ENCODE results near the gene NOTUM. TPM values are rescaled to one million over a fixed set of nuclear protein-coding genes. Genes with fewer than 3 reads are reported as not detected.

Gene NOTUM
- 1 to 10 TPM in 10 of 12 donors, not detected in 2; 1.9 to 7.7 (median 3.5) TPM for polyA plus RNA-seq (ENCODE audit: insufficient read length in 12 of 12)
- long read RNA-seq, donor 1 = 0 reads
- long read RNA-seq, donor 2 = 0 reads
- long read RNA-seq, donor 3 = 0 reads
- long read RNA-seq, donor 4 = 0 reads
- long read RNA-seq, donor 5, partial matches to known transcripts = 0 of 1 reads
- long read RNA-seq, donor 5, other reads (novel, unspliced or antisense) = 0 of 1 reads
- long read RNA-seq, donor 6 = 0 reads
- long read RNA-seq, donor 7 = 0 reads
- long read RNA-seq, donor 8, partial matches to known transcripts = 0 of 2 reads
- long read RNA-seq, donor 8, other reads (novel, unspliced or antisense) = 0 of 2 reads
- long read RNA-seq, donor 9, partial matches to known transcripts = 0 of 1 reads
- long read RNA-seq, donor 9, other reads (novel, unspliced or antisense) = 0 of 1 reads
- long read RNA-seq, donor 10 = 0 reads
- long read RNA-seq, donor 11 = 0 reads

- DNase-seq = no peak
These were observed at the start of gene NOTUM for GRCh38 chr17:81961087-81961511. TSS of gene NOTUM (minus strand) at chr17:81961187. CDS start at chr17:81960909, 278 bp downstream.

- no peak for DNase-seq
These were observed 48.4 kb upstream of the NOTUM start for GRCh38 chr17:82009413-82009812.

GRCh38 chr17:82008941-82009405 is 48.0 kb upstream of the NOTUM start:
- DNase-seq = no peak

GRCh38 chr17:82008258-82008940 is 47.4 kb upstream of the NOTUM start:
- DNase-seq = no peak

GRCh38 chr17:82007495-82008257 is 46.7 kb upstream of the NOTUM start:
- no peak for DNase-seq

- no peak for DNase-seq
These were observed 46.2 kb upstream of the NOTUM start for GRCh38 chr17:82007228-82007494.

- DNase-seq = no peak
These were observed 45.7 kb upstream of the NOTUM start for GRCh38 chr17:82006468-82007227.

GRCh38 chr17:82005701-82006348 is 44.8 kb upstream of the NOTUM start:
- no peak for DNase-seq

GRCh38 chr17:82004517-82005455 is 43.8 kb upstream of the NOTUM start:
- no peak for DNase-seq

GRCh38 chr17:82003411-82004381 is 42.7 kb upstream of the NOTUM start:
- no peak for DNase-seq

- no peak for DNase-seq
These were observed 40.6 kb upstream of the NOTUM start for GRCh38 chr17:82001571-82002056.

- no peak for DNase-seq
These were observed 40.0 kb upstream of the NOTUM start for GRCh38 chr17:82000803-82001570.

GRCh38 chr17:81999976-82000802 is 39.2 kb upstream of the NOTUM start:
- no peak for DNase-seq

GRCh38 chr17:81999587-81999975 is 38.6 kb upstream of the NOTUM start:
- DNase-seq = no peak

GRCh38 chr17:81998691-81999438 is 37.9 kb upstream of the NOTUM start:
- DNase-seq = no peak

GRCh38 chr17:81998212-81998611 is 37.2 kb upstream of the NOTUM start:
- DNase-seq = no peak

All from muscle of arm (tissue), 14 donors.